Peyer's patch (tissue), 4 donors: ENCODE results near the gene FOXD3.

Experiments used
- POLR2A ChIP-seq, 2 donors: fragments of 450-650 bp; IDR thresholded peaks; one replicate each; pipeline ENCODE4 v1.5.1; 2017; ENCODE audit warnings: antibody characterized with exemption in 2 of 2, mild to moderate bottlenecking in 2 of 2, moderate library complexity in 2 of 2
- TF ChIP-seq, protein P1 (sequence below), 6 experiments: fragments of 450-650 bp in 4 of 6; fragments of 200-600 bp in 2 of 6; sonication (generic) in 1 of 6; IDR thresholded peaks; one replicate each; pipeline ENCODE4 v1.5.1; 2017 to 2019; ENCODE audit warnings: antibody characterized with exemption in 6 of 6, mild to moderate bottlenecking in 3 of 6, moderate library complexity in 1 of 6

DNA sequence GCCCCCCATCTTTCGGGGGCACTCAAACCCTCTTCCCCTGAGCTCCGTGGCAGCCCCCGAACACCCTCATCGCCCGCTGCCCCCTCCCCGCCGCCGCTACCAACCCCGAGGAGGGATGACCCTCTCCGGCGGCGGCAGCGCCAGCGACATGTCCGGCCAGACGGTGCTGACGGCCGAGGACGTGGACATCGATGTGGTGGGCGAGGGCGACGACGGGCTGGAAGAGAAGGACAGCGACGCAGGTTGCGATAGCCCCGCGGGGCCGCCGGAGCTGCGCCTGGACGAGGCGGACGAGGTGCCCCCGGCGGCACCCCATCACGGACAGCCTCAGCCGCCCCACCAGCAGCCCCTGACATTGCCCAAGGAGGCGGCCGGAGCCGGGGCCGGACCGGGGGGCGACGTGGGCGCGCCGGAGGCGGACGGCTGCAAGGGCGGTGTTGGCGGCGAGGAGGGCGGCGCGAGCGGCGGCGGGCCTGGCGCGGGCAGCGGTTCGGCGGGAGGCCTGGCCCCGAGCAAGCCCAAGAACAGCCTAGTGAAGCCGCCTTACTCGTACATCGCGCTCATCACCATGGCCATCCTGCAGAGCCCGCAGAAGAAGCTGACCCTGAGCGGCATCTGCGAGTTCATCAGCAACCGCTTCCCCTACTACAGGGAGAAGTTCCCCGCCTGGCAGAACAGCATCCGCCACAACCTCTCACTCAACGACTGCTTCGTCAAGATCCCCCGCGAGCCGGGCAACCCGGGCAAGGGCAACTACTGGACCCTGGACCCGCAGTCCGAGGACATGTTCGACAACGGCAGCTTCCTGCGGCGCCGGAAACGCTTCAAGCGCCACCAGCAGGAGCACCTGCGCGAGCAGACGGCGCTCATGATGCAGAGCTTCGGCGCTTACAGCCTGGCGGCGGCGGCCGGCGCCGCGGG is 837 bp downstream of the FOXD3 start:
- TF ChIP-seq, protein P1, sequence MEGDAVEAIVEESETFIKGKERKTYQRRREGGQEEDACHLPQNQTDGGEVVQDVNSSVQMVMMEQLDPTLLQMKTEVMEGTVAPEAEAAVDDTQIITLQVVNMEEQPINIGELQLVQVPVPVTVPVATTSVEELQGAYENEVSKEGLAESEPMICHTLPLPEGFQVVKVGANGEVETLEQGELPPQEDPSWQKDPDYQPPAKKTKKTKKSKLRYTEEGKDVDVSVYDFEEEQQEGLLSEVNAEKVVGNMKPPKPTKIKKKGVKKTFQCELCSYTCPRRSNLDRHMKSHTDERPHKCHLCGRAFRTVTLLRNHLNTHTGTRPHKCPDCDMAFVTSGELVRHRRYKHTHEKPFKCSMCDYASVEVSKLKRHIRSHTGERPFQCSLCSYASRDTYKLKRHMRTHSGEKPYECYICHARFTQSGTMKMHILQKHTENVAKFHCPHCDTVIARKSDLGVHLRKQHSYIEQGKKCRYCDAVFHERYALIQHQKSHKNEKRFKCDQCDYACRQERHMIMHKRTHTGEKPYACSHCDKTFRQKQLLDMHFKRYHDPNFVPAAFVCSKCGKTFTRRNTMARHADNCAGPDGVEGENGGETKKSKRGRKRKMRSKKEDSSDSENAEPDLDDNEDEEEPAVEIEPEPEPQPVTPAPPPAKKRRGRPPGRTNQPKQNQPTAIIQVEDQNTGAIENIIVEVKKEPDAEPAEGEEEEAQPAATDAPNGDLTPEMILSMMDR (IDR thresholded peaks at IDR 0.05), result peak in 1 of 6 experiments; percentile 9
- TF ChIP-seq POLR2A (IDR thresholded peaks at IDR 0.05), result no peak
